GM08714 (cell line): ENCODE results near the gene RGS14.
A peak's percentile ranks its signal among the peaks of the same experiment; 100 is the strongest.

Experiments used
- H3K4me3 ChIP-seq: fragments of 200-500 bp; sonication (Bioruptor generic); 2 replicates; pipeline ENCODE4 v1.5.1; 2014; ENCODE audit warnings: mild to moderate bottlenecking, low read length, inconsistent platforms
- ZNF274 ChIP-seq: IDR thresholded peaks from 2 replicates; pipeline ENCODE4 v1.6.1; 2012; ENCODE audit warnings: mild to moderate bottlenecking, low read depth, low read length

RGS14 gene

DNA sequence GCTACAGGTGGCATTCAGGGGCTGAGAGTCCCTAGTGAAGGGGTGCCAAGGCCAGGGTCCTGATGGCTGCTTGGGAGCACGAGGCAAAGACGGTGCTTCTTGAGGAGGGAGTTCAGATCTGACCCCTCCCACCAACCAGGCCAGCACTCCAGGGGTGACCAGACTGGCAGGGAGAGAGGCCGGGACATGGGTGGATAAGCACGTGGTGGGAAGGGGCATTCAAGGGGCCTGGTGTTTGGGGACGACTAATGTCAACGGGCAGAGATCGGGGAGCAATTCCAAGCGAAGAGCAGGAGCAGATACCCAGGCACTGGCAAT lies 4.5 kb downstream of the RGS14 start:
- TF ChIP-seq ZNF274: no peak
- H3K4me3 ChIP-seq: peak overlapping the region; percentile 22; the same call in 1 of the 2 replicates

DNA sequence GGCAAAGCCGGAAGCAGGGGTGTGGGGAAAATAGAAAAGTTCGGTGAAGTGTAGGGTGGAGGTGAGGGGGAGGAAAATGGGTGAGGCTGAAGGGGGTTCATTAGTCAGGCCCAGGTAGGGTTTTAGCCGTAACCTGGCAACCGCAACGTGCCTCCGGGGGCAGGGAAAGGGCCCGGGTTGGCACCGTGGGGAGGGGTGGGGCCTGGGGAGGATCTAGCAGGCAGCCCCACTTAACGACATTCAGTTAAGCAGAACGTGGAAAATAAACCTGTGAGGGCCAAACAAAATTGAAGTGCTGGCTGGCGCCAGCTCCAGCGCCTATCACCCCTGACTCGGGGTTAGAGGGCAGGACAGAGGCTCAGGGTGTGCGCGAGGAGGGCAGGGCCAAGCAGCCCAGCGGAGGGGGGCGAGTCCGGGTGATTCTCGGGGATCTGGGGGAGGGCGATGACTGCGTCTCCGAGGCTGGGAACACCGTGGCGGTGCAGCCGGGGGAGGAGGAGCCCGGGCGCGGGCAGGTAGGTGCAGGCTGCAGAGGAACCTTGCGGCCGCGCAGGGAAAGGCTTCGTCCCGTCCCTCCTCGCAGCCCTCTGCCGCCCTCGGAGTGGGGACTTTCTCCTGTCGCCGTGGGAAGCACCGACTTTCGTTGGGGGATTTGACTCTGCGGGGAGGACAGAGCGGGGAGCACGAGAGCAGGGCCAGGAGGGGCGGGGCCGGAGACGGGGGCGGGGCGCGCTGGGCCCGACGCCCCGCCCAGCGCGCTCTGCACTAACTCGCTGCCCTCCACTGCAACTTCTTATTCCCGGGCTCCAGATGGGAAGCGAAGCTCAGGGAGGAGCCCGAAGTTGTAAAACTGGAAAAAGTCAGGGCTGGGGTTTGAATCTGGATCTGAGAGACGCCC lies 5.1 kb downstream of the RGS14 start:
- H3K4me3 ChIP-seq: peak overlapping the region; percentile 22; the same call in 1 of the 2 replicates

DNA sequence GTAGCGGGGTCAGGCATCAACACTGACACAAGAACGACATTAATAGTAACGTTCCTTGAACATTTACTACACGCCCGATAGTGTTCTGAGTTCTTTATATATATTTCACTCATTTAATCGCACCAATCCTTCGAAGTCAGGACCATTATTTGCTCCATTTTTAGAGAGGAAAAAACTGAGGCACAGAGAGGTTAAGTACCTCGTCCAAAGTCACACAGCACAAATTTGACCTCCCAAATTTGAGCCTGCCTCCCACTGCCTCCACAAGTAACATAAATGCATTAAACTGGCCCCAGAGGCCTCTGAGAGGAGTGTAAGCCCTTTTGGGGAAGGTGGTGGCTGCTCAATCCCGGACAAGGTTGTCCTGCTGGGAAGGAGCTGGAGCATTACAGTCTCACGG lies 5.8 kb downstream of the RGS14 start:
- H3K4me3 ChIP-seq: no peak overlapping the region; the same call in 1 of the 2 replicates
- TF ChIP-seq ZNF274: no peak

More for the DNA sequence above, 5.1 kb downstream of the RGS14 start:
- no peak for TF ChIP-seq ZNF274

DNA sequence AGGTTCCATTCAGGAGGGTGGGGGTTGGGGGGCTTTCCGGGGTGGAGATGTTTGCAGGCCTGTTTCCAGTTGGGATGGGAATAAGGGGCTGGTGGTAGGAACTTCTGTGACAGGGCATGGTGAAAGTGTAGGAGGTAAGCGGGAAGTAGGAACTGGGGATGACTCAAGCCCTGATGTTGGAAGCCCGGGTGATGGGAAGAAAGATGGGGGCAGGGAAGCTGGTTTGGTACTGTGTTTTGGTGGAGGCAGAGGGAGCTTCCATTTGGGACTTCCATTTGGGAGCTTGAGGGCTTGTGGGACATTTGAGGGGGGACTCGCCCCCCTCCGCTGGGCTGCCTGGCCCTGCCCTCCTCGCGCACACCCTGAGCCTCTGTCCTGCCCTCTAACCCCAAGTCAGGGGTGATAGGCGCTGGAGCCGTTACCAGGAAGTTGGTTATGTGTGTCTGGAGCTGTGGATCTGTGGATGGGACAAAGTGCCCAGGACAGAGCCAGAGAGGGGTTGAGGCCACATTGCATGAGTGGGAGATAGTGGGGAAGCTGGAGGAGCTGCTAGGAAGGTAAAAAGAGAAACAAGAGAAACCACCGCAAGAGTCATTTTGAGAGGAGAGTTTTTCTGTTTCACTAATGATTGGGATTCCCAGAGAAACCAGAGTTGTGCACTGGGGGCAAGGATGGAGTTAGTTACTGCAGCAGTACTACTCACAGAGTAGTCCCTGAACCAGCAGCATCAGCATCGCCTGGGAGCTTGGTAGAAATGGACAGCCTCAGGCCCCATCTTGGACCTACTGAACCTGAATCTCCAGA lies 6.6 kb downstream of the RGS14 start:
- H3K4me3 ChIP-seq: no peak overlapping the region; the same call in 1 of the 2 replicates
- no peak for TF ChIP-seq ZNF274

DNA sequence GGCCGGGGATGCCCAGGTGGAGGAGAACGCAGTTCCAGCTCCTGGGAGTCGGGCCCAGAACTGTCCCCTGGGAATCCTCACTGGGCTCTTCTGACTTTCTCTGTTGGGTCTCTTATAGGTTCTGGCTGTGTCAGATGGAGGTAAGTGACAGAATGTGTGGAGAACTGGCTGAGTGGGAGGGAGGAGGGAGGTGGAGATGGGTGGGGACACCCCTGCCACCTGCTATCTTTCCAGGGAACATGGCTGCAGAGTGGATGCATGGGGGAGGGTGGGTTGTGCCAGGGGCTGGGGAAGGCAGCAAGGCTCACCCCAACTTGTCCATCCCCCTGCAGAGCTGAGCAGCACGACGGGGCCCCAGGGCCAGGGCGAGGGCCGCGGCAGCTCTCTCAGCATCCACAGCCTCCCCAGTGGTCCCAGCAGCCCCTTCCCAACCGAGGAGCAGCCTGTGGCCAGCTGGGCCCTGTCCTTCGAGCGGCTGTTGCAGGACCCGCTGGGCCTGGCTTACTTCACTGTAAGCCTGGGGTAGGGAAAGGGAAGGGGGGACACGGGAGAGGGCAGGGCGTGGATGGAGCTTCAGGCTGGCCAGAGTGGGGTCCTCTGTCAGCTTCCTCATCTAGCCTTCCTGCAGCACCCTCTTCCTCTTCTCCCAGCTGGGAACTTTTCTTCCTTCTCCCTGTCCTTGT lies 8.3 kb downstream of the RGS14 start:
- H3K4me3 ChIP-seq: no peak overlapping the region
- no peak for TF ChIP-seq ZNF274

DNA sequence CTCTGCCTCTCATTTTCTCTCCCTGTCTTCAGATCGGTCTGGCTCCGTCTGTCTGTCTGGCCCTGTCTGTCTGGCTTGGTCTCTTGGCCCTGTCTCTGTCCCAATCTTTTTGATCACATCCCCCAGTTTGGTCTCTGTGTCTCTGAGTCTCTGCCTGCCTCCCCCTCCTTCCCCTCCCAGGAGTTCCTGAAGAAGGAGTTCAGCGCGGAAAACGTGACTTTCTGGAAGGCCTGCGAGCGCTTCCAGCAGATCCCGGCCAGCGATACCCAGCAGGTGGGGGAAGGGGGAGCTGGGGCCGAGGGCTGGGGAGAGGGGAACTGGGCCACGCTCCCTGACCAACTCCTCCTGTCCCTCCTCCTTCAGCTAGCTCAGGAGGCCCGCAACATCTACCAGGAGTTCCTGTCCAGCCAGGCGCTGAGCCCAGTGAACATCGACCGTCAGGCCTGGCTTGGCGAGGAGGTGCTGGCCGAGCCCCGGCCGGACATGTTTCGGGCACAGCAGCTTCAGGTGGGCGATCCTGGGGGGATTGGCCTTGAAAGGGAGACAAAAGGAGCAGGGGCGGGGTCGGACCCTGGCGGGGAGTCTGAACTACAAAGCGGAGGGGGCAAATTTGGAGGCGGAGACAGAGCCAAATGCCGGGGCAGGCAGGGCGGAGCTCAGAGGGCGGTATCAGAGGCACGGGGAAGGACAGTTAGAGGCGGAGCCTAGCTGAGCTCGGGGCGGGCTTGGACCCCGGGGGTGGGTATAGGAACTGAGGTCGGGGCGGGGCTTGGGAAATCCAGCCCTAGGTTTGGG lies 9.0 kb downstream of the RGS14 start:
- TF ChIP-seq ZNF274: no peak
- H3K4me3 ChIP-seq: no peak overlapping the region

DNA sequence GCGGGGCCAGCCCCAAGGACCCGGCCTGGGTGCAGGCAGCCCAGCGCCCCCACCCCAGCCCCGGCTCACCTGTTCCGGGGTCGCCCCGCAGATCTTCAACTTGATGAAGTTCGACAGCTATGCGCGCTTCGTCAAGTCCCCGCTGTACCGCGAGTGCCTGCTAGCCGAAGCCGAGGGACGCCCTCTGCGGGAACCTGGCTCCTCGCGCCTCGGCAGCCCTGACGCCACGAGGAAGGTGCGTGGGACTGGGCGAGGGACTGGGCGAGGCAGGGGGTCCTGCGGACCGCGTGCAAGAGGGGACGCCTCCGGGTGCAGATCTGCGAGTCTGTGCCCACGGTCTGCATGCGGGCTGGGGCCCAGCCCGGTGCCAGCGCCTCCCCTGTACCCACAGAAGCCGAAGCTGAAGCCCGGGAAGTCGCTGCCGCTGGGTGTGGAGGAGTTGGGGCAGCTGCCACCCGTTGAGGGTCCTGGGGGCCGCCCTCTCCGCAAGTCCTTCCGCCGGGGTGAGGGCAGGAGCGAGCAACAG lies 9.7 kb downstream of the RGS14 start:
- TF ChIP-seq ZNF274: no peak
- H3K4me3 ChIP-seq: no peak overlapping the region

DNA sequence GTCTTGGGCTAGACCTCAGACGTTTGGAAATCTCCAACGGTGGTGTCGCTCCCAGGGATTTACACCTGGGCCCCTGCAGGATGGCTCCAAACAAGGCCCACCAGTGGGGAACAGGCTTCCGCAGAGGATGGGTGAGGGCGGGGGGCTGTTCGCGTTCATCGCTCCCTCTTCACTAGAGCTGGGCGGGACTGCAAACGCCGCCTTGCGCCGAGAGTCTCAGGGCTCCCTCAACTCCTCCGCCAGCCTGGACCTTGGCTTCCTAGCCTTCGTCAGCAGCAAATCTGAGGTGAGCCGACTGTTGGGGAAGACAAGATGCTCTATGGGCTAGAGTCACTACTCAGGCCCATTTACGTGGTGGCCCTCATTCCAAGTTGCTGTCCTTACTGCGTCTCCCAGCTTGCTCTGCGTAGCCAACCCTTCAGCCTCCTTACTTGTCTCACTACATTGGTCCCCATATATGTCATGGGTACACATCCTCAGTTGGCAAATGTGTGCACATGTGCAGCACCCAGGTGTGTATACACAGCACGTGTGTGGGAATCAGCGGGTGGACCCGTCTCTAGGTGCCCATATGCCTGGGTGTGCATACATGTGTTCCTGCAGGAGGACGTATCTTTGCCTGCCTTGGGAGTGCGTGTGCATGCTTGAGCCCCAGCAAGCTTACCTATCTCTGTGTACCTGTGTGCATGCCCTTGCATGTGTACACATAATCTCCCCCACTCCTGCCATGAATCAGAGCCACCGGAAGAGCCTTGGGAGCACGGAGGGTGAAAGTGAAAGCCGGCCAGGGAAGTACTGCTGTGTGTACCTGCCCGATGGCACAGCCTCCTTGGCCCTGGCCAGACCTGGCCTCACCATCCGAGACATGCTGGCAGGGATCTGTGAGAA lies 10.5 kb downstream of the RGS14 start:
- TF ChIP-seq ZNF274: no peak
- H3K4me3 ChIP-seq: no peak overlapping the region

DNA sequence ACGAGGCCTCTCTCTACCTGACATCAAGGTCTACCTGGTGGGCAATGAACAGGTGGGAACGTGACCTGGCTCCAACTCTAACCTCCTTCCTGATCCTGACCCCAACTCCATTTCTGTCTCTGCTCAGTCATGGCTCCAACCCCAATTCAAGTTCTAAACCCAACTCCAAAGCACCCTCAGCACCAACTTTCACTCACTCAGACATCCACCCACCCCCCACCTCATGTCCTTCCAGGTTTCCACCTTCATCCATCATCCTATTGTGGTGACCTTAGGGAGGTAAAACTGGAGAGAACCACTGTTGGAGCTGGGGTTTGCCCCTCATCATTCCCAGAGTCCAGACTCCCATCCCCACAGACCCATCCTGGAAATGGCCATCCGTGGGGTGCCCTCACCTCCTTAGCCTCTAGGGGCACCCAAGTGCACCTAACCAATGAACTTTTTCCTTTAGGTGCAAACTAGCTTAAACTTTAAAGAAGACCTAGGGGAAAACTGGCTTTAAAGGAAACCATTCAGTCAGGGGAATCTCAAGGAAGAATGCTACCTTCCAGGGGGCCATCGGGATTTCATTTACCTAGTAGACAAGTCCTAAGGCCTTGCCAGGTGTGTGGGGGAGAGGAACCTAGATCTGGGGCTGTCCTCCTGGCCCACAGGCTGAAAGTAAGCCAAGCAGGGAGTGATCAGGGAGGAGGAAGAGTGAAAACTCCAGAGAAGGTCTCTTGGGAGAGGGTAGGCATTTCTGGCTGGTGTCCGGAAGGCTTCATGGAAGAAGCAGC lies 11.3 kb downstream of the RGS14 start:
- no peak overlapping the region for H3K4me3 ChIP-seq
- no peak for TF ChIP-seq ZNF274

DNA sequence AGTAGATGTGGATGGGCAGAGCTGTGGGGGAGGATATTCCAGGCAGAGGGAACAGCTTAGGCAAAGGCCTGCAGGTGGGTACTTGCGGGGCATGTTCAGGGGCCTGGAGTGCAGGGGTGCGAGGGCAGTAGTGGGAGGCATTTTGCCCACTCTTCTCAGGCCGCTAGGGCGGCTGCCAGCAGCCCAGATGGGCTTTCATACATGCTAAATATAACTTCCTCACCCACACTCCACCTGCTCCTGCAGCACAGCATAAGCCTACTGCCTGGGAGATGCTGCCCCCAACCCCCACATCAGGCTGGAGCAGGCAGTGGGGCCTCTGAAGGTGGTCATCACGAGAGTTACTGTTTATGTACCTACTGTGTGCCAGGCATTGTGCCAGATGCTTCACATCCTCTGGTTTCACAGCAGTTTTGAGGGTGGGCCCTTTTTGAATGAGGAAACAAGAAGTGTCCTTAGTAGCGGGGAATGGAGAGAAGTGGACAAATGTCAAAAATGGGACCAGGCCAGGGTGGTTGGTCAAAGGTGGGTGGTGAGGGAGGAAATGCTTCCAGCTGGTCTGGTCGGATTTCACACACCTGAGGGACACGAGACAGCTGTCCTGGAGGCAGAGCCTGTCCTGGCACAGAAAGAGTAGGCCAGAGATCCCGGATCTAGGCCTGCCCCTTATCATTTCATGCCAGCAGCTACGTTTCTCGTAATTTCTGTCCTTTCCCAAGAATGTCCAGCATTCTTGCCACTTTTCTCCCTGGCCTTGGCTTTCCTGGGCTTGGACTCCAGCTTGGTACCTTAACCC lies 12.1 kb downstream of the RGS14 start:
- no peak overlapping the region for H3K4me3 ChIP-seq

DNA sequence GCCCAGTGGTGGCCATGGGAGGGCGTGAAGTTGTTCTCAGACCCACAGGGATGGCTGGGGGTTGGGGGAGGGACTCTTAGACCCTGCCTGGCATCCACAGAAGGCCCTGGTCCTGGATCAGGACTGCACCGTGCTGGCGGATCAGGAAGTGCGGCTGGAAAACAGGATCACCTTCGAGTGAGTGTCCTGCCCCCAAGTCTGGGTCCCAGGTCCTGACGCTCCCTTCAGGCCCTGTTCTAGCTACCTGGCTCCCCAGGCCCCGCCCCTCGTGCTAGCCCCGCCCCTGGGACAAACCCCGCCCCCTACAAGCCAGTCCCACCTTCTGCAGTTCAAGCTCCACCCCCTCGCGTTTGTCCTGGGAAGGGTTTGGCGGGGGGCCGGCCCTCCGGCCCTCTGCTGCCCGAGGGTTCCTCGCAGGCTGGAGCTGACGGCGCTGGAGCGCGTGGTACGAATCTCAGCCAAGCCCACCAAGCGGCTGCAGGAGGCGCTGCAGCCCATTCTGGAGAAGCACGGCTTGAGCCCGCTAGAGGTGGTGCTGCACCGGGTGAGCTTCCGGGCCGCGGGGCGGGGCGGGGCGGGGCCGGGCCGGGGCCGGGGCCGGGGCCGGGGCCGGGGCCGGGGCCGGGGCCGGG lies 12.9 kb downstream of the RGS14 start:
- TF ChIP-seq ZNF274: no peak
- no peak overlapping the region for H3K4me3 ChIP-seq

More for the DNA sequence above, 12.1 kb downstream of the RGS14 start:
- no peak for TF ChIP-seq ZNF274
